ENCODE results near the gene APOBR. TPM values are rescaled to one million over a fixed set of nuclear protein-coding genes. Genes with fewer than 3 reads are reported as not detected.
"Not testable (repeated sequence)": the region's sequence is repeated elsewhere in the genome, so short reads cannot be mapped to it uniquely, and the experiment has no call there.

Gene APOBR, protein sequence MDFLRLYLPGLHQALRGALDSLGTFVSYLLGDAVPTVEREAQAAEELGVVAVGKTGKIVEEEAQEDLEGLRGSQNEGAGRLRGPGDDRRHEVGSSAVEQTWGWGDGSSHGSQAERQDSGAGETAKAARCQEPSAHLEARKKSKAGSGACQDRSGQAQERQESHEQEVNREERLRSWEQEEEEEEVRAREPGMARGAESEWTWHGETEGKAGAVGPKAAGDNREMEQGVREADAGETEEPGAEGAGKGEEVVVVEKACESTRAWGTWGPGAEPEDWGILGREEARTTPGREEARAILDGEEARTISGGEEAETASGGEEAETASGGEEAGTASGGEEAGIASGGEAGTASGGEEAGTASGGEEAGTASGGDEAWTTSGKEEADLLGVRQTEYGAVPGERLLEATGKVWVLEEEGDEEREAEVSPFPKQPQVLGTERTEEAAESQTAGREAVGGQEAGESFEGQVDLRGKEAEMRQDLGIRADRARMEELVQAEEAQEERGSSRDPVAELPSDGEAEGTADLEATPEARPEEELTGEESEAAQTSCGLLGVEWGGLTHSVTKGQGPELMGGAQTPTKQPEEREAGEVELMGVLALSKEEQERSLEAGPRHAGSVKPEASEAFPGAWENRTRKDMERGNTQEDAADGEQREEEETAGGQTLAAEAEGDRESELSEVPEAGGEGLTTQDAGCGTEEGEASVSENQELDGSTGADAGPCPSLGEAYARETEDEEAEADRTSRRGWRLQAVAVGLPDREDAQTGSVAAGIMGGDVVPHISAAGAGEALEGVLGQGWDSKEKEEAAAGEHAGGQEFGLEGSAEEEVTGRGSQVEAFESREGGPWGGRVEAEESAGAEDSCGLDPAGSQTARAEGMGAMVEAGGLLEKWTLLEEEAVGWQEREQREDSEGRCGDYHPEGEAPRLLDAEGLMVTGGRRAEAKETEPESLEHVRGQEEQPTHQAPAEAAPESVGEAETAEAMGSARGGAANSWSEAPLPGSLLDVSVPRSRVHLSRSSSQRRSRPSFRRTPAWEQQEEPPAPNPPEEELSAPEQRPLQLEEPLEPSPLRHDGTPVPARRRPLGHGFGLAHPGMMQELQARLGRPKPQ
- 1 to 10 TPM; 2.1 to 3.1 TPM for total RNA-seq
- polyA plus RNA-seq (ENCODE audit: insufficient read depth, low read depth, low replicate concordance), result 2.9 TPM
- long read RNA-seq, donor 1, result 0 reads
- long read RNA-seq, donor 2, result 0 reads

DNA sequence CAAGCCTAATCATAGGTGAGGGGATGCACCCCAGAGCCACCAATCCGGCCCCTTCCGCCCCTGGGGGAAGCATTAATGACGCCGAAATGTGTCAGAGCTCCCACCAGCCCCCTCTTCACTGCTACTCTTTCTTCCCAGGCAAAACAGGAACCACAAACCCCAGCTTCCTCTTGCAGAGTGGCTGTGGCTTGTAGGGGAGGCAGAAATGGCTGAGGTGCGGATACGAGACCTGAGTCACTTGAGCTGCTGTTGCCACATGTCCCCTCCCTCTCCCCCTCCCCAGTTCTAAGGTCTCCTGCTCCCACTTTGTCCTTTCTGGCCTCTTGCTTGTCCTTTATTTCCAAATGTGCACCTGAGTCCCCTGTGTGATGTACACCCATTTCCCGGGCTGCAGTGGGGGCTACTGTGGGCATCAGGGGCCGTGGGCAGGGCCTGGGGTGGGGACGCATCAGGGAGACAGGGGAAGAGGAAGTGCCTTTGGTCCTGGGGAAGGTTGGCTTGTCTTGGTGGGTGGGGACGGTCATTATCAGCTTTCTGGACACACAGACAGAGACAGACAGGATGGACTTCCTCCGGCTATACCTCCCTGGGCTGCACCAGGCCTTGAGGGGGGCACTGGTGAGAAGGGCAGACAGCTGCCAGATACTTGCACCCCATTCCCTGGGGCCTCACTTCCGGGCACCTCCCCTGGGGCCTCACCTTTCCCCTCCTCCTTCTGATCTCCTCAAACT is at the start of gene APOBR:
Gene APOBR, plus strand, starts transcription at position 523 of the 731 bp plus-strand sequence. Its CDS starts 39 bp downstream, at position 562.
- no peaks in the 10 kb centered on the region for H3K9me3 ChIP-seq
- no peaks in the 10 kb centered on the region for H3K27me3 ChIP-seq
- no peak within 1 kb of the TSS for H3K4me3 ChIP-seq
- H3K27ac ChIP-seq, result peak within 1 kb of the TSS in 1 of 2 donors; percentile 31
- peaks cover 5% of the 10 kb centered on the region for H3K4me1 ChIP-seq
- peak; percentile 33 for DNase-seq
- no peak for TF ChIP-seq POLR2A (IDR thresholded peaks at IDR 0.05)
- TF ChIP-seq, protein P1, sequence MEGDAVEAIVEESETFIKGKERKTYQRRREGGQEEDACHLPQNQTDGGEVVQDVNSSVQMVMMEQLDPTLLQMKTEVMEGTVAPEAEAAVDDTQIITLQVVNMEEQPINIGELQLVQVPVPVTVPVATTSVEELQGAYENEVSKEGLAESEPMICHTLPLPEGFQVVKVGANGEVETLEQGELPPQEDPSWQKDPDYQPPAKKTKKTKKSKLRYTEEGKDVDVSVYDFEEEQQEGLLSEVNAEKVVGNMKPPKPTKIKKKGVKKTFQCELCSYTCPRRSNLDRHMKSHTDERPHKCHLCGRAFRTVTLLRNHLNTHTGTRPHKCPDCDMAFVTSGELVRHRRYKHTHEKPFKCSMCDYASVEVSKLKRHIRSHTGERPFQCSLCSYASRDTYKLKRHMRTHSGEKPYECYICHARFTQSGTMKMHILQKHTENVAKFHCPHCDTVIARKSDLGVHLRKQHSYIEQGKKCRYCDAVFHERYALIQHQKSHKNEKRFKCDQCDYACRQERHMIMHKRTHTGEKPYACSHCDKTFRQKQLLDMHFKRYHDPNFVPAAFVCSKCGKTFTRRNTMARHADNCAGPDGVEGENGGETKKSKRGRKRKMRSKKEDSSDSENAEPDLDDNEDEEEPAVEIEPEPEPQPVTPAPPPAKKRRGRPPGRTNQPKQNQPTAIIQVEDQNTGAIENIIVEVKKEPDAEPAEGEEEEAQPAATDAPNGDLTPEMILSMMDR (IDR thresholded peaks at IDR 0.05), result no peak
- 80 to 83% methylated on average over 12 of the region's 12 CpGs for WGBS, 2 donors
- no peaks in the 10 kb centered on the region for H3K36me3 ChIP-seq (ENCODE audit: low read depth, missing control alignments)
- intact Hi-C loops (cut with DNase I; ENCODE audit: low total_unique reads), result no loop called here

DNA sequence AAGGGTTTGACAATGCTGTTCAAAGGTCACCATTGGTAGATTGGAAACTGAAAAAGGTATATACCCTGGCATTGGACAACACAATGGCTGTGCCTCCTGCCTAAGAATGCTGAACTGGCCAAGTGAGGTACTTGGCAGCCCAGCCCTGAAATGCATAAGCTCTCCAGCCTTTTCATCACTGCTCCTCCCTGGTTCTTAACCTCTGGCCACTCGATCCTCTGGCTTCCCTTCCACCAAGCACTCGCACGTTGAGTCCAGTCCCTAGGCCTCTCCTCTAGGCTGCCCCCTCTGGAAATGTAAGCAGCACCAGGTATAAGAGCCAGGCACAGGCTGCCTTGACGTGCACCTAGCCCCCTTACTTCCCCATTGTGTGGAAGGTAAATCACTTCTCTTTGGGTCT is 48.1 kb upstream of the APOBR start:
- DNase-seq; intact Hi-C loops (cut with DNase I; ENCODE audit: low total_unique reads); H3K4me3 ChIP-seq; H3K4me1 ChIP-seq; H3K36me3 ChIP-seq (ENCODE audit: low read depth, missing control alignments); H3K27me3 ChIP-seq; H3K27ac ChIP-seq; H3K9me3 ChIP-seq: not testable (repeated sequence)
- WGBS, 2 donors, result no CpG with 5 or more reads among the region's 4 CpGs

DNA sequence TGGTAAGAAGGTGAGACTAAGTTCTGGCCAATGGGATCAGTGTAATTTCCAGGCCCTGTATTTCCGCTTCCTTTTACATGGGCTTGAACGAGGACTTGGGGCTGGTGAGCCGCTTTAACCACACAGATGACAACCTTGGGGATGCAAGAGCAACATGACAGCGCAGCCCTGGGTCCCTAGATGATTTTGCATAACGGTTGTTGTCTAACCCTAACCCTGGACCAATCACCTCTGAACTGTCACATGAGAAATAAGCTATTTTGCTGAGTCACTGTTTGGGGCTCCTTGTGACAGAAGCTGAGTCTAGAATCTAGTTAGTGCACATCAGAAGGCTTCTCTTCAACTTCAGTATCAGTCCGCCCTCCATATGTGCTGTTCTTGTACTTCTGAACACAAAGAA is 47.4 kb upstream of the APOBR start:
- H3K36me3 ChIP-seq (ENCODE audit: low read depth, missing control alignments); H3K4me1 ChIP-seq; H3K27me3 ChIP-seq; H3K4me3 ChIP-seq; DNase-seq; H3K27ac ChIP-seq; intact Hi-C loops (cut with DNase I; ENCODE audit: low total_unique reads); H3K9me3 ChIP-seq: not testable (repeated sequence)
- WGBS, 2 donors, result no CpG with 5 or more reads among the region's 6 CpGs

DNA sequence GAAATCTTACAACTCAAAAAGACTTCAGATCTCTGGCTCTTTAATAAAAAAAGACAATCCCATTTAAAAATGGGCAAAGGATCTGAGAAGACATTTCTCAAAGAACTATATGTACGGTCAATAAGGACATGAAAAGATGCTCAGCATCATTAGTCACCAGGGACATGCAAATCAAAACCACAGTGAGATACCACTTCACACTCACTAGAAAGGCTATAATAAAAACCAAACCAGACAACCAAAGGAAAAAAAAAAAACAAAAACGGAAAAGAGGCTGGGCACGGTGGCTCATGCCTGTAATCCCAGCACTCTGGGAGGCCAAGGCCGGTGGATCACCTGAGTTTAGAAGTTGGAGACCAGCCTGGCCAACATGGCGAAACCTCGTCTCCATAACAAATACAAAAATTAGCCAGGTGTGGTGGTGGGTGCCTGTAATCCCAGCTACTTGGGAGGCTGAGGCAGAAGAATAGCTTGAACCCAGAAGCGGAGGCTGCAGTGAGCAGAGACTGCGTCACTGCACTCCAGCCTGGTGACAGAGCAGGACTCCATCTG is 20.7 kb upstream of the APOBR start:
- intact Hi-C loops (cut with DNase I; ENCODE audit: low total_unique reads), result no loop called here
- TF ChIP-seq POLR2A (IDR thresholded peaks at IDR 0.05), result no peak
- TF ChIP-seq, protein P1 (IDR thresholded peaks at IDR 0.05), result no peak
- no peaks in the 10 kb centered on the region for H3K36me3 ChIP-seq (ENCODE audit: low read depth, missing control alignments)
- H3K9me3 ChIP-seq, result no peaks in the 10 kb centered on the region
- no peaks in the 10 kb centered on the region for H3K4me1 ChIP-seq
- DNase-seq, result no peak
- no peak overlapping the region for H3K4me3 ChIP-seq
- 89 to 92% methylated on average over 8 of the region's 8 CpGs for WGBS, 2 donors
- no peaks in the 10 kb centered on the region for H3K27me3 ChIP-seq
- no peak overlapping the region for H3K27ac ChIP-seq

DNA sequence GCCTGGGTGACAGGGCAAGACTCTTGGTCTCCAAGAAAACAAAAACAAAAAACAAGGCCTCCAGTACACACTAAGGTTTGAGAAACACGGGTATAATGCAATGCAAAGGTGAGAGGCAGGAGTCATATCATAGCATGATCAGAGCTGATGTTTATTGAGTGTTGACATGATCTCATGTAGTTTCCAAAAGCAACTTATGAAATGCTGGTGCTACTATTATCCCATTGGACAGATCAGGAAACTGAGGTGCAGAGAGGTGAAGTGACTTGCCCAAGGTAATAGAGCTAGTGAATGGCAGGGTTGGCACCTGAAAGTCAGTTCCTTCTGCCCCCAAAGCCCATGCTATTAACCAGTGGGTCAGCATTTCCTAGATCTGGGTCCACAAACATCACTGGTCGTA is 19.2 kb upstream of the APOBR start:
- no peaks in the 10 kb centered on the region for H3K36me3 ChIP-seq (ENCODE audit: low read depth, missing control alignments)
- TF ChIP-seq, protein P1 (IDR thresholded peaks at IDR 0.05), result no peak
- TF ChIP-seq POLR2A (IDR thresholded peaks at IDR 0.05), result no peak
- no peaks in the 10 kb centered on the region for H3K27me3 ChIP-seq
- no peak overlapping the region for H3K27ac ChIP-seq
- no peak for DNase-seq
- intact Hi-C loops (cut with DNase I; ENCODE audit: low total_unique reads), result no loop called here
- no peak overlapping the region for H3K4me3 ChIP-seq
- no peaks in the 10 kb centered on the region for H3K4me1 ChIP-seq
- no peaks in the 10 kb centered on the region for H3K9me3 ChIP-seq
- WGBS, 2 donors, result 84 to 91% methylated on average over 2 of the region's 2 CpGs

All from testis (tissue), 5 donors.